ENCODE data around the gene EFL1. TPM values are rescaled to one million over a fixed set of nuclear protein-coding genes. Genes with fewer than 3 reads are reported as not detected.

EFL1 gene
- total RNA-seq, 1 experiment from 2014 or later: 44.7 TPM

GRCh38 chr15:82128401-82129148 lies 134.0 kb downstream of the EFL1 start:
- H3K27ac Mint-ChIP-seq (ENCODE audit: low read depth, unreplicated experiment): no peak overlapping the region
- ChIA-PET CTCF (interaction anchor here (0.7 to 3.9 kb wide), 5 partner anchors 8 to 162 kb away, joined by 3 to 14 read pairs (median 5); no protein-coding TSS in a partner anchor), POLR2A (interaction anchor here (0.6 kb wide), 1 partner anchor 41 kb away, joined by 3 read pairs; no protein-coding TSS in a partner anchor)
- H3K36me3 Mint-ChIP-seq (ENCODE audit: insufficient read depth, unreplicated experiment): peaks cover 24% of the 10 kb centered on the region
- BruUV-seq (replicated peaks): no TSS peak
- TF ChIP-seq, protein P1, sequence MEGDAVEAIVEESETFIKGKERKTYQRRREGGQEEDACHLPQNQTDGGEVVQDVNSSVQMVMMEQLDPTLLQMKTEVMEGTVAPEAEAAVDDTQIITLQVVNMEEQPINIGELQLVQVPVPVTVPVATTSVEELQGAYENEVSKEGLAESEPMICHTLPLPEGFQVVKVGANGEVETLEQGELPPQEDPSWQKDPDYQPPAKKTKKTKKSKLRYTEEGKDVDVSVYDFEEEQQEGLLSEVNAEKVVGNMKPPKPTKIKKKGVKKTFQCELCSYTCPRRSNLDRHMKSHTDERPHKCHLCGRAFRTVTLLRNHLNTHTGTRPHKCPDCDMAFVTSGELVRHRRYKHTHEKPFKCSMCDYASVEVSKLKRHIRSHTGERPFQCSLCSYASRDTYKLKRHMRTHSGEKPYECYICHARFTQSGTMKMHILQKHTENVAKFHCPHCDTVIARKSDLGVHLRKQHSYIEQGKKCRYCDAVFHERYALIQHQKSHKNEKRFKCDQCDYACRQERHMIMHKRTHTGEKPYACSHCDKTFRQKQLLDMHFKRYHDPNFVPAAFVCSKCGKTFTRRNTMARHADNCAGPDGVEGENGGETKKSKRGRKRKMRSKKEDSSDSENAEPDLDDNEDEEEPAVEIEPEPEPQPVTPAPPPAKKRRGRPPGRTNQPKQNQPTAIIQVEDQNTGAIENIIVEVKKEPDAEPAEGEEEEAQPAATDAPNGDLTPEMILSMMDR (IDR thresholded peaks at IDR 0.05; ENCODE audit: unreplicated experiment): no peak
- no peaks in the 10 kb centered on the region for H3K9me3 Mint-ChIP-seq (ENCODE audit: unreplicated experiment)
- peaks cover 19% of the 10 kb centered on the region for H3K4me1 Mint-ChIP-seq (ENCODE audit: insufficient read depth, unreplicated experiment)
- H3K4me3 Mint-ChIP-seq (ENCODE audit: unreplicated experiment): no peak overlapping the region
- H3K27me3 Mint-ChIP-seq (ENCODE audit: insufficient read depth, unreplicated experiment): no peaks in the 10 kb centered on the region
- intact Hi-C loops (cut with micrococcal nuclease): no loop called here
- DNase-seq (ENCODE audit: unreplicated experiment): no peak

GRCh38 chr15:82127581-82127980 lies 135.0 kb downstream of the EFL1 start:
- no peak overlapping the region for H3K4me3 Mint-ChIP-seq (ENCODE audit: unreplicated experiment)
- no TSS peak for BruUV-seq (replicated peaks)
- peaks cover 20% of the 10 kb centered on the region for H3K36me3 Mint-ChIP-seq (ENCODE audit: insufficient read depth, unreplicated experiment)
- intact Hi-C loops (cut with micrococcal nuclease): no loop called here
- CTCF ChIA-PET: interaction anchor here (0.7 to 3.9 kb wide), 6 partner anchors 9 to 161 kb away, joined by 3 to 14 read pairs (median 4); no protein-coding TSS in a partner anchor
- TF ChIP-seq, protein P1 (IDR thresholded peaks at IDR 0.05; ENCODE audit: unreplicated experiment): no peak
- H3K27ac Mint-ChIP-seq (ENCODE audit: low read depth, unreplicated experiment): no peak overlapping the region
- POLR2A ChIA-PET: interaction anchor here (0.8 kb wide), 1 partner anchor 12 kb away, joined by 3 read pairs; no protein-coding TSS in a partner anchor
- H3K9me3 Mint-ChIP-seq (ENCODE audit: unreplicated experiment): no peaks in the 10 kb centered on the region
- peaks cover 21% of the 10 kb centered on the region for H3K4me1 Mint-ChIP-seq (ENCODE audit: insufficient read depth, unreplicated experiment)
- H3K27me3 Mint-ChIP-seq (ENCODE audit: insufficient read depth, unreplicated experiment): no peaks in the 10 kb centered on the region
- DNase-seq (ENCODE audit: unreplicated experiment): no peak

DNA sequence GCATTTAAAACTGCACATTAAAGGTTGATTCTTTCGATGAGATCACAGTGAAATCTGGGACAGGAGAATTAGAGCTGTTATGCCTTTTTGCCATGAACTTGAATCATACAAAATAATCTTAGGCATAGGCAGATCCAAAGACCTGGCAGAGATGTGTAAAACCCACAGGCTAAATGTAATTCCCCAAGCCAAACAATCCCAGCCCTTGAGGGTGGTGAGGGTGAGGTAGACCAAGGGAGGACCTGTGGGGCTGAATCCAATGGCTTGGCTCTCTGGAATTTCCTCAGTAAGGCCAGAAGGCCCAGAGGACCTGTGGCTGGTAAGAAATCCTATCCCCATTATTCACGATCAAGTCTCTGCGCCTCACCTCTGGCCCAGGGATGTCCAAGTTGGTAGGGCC lies 136.2 kb downstream of the EFL1 start:
- POLR2A ChIA-PET: interaction anchor here (1.1 kb wide), 1 partner anchor 10 kb away, joined by 3 read pairs; no protein-coding TSS in a partner anchor
- no TSS peak for BruUV-seq (replicated peaks)
- DNase-seq (ENCODE audit: unreplicated experiment): no peak
- Mint-ChIP-seq H3K36me3 (ENCODE audit: insufficient read depth, unreplicated experiment) (peaks cover 20% of the 10 kb centered on the region), H3K27me3 (ENCODE audit: insufficient read depth, unreplicated experiment) (no peaks in the 10 kb centered on the region), H3K4me1 (ENCODE audit: insufficient read depth, unreplicated experiment) (peaks cover 17% of the 10 kb centered on the region), H3K9me3 (ENCODE audit: unreplicated experiment) (no peaks in the 10 kb centered on the region), H3K4me3 (ENCODE audit: unreplicated experiment) (no peak overlapping the region), H3K27ac (ENCODE audit: low read depth, unreplicated experiment) (no peak overlapping the region)
- TF ChIP-seq, protein P1 (IDR thresholded peaks at IDR 0.05; ENCODE audit: unreplicated experiment): no peak
- intact Hi-C loops (cut with micrococcal nuclease): no loop called here
- CTCF ChIA-PET: interaction anchor here (0.7 to 3.9 kb wide), 2 partner anchors 10 to 19 kb away, joined by 4 to 14 read pairs; no protein-coding TSS in a partner anchor

- TF ChIP-seq, protein P1 (IDR thresholded peaks at IDR 0.05; ENCODE audit: unreplicated experiment): no peak
- no TSS peak for BruUV-seq (replicated peaks)
- Mint-ChIP-seq H3K27me3 (ENCODE audit: insufficient read depth, unreplicated experiment) (no peaks in the 10 kb centered on the region), H3K4me3 (ENCODE audit: unreplicated experiment) (no peak overlapping the region), H3K4me1 (ENCODE audit: insufficient read depth, unreplicated experiment) (peaks cover 12% of the 10 kb centered on the region), H3K27ac (ENCODE audit: low read depth, unreplicated experiment) (no peak overlapping the region), H3K36me3 (ENCODE audit: insufficient read depth, unreplicated experiment) (peaks cover 12% of the 10 kb centered on the region), H3K9me3 (ENCODE audit: unreplicated experiment) (no peaks in the 10 kb centered on the region)
- DNase-seq (ENCODE audit: unreplicated experiment): no peak
- intact Hi-C loops (cut with micrococcal nuclease): no loop called here
- ChIA-PET POLR2A (no interaction called here), CTCF (interaction anchor here (3.9 kb wide), 1 partner anchor 17 kb away, joined by 14 read pairs; no protein-coding TSS in a partner anchor)
Observed at GRCh38 chr15:82124331-82125263, 137.9 kb downstream of the EFL1 start.
